Heart right ventricle (tissue), 16 donors: Measurements from ENCODE around the gene MED22. TPM values are rescaled to one million over a fixed set of nuclear protein-coding genes. Genes with fewer than 3 reads are reported as not detected.

Experiments used
- ATAC-seq, 8 donors: fragments of 200-7000 bp; cut with Tn5 transposase; one replicate each; pipeline ENCODE4 v1.9.1; 2020; ENCODE audit warnings: mild to moderate bottlenecking in 8 of 8, moderate library complexity in 8 of 8, moderate number of reproducible peaks in 1 of 8
- DNase-seq, 2 donors: peaks; one replicate each; pipeline ENCODE4 v3.0.0-alpha.2; 2020
- H3K27ac ChIP-seq, 10 donors: fragments of 200-600 bp; sonication (generic) in 2 of 10; one replicate each; pipeline versions ENCODE4 v1.5.0 to v1.8.0; 2020 to 2022; ENCODE audit warnings: mild to moderate bottlenecking in 3 of 10
- H3K27me3 ChIP-seq, 7 donors: fragments of 200-600 bp; one replicate each; pipeline ENCODE4 v1.8.0; 2021 to 2022; ENCODE audit warnings: mild to moderate bottlenecking in 2 of 7
- H3K36me3 ChIP-seq, 9 donors: fragments of 200-600 bp; sonication (generic) in 1 of 9; one replicate each; pipeline versions ENCODE4 v1.5.0 to v1.8.0; 2020 to 2022; ENCODE audit warnings: mild to moderate bottlenecking in 2 of 9
- H3K4me1 ChIP-seq, 9 donors: fragments of 200-600 bp; sonication (generic) in 1 of 9; one replicate each; pipeline versions ENCODE4 v1.5.0 to v1.8.0; 2020 to 2022; ENCODE audit warnings: mild to moderate bottlenecking in 4 of 9
- H3K4me3 ChIP-seq, 10 donors: fragments of 200-600 bp; sonication (generic) in 2 of 10; one replicate each; pipeline versions ENCODE4 v1.5.0 to v1.8.0; 2020 to 2022; ENCODE audit warnings: mild to moderate bottlenecking in 7 of 10, moderate library complexity in 2 of 10
- H3K9me3 ChIP-seq, 11 donors: fragments of 200-600 bp in 10 of 11; sonication (generic) in 2 of 11; one replicate each; pipeline versions ENCODE4 v1.5.0 to v1.8.0; 2013 to 2022; ENCODE audit warnings: mild to moderate bottlenecking in 2 of 11, control low read depth in 1 of 11, moderate library complexity in 1 of 11
- CTCF ChIP-seq, 9 donors: fragments of 200-600 bp; sonication (generic) in 2 of 9; IDR thresholded peaks; one replicate each; pipeline versions ENCODE4 v1.5.0 to v1.8.0; 2021 to 2022; ENCODE audit warnings: antibody characterized with exemption in 9 of 9, mild to moderate bottlenecking in 5 of 9, moderate library complexity in 1 of 9
- WGBS, 2 donors: extraction: QIAGEN DNeasy Blood & Tissue Kit; methylation state at CpG; one replicate each; pipeline ENCODE4 v1.1.7; 2013; ENCODE audit warnings: inconsistent platforms in 1 of 2; 5-methylcytosine and 5-hydroxymethylcytosine counted together
- intact Hi-C, 10 donors: fragments of 100-400 bp; cut with DNase I; formaldehyde crosslinking; loops; one replicate each; pipeline versions ENCODE4 v1.11.1 to v1.14.2; 2022
- polyA plus RNA-seq, 2 donors: library from polyadenylated mRNA; stranded (reverse); fragments of 200-250 nt; gene quantifications; one replicate each; pipeline ENCODE4 v1.2.3, GENCODE V29; 2013
- total RNA-seq, 10 donors: library from RNA; stranded (reverse); fragmentation: NEBNext Ultra II Directional in 3 of 10; extraction: Animal tissue kit (Norgen Biotek cat#: 25700) in 3 of 10; gene quantifications; one replicate each; pipeline versions ENCODE4 v1.2.1 to v1.2.4, GENCODE V29; 2021 to 2023
- donor health status: Arrhythmogenic right ventricular cardiomyopathy.
- donor health status: ischemic (EF 13 %, LVEDD 7.1; RV severe dilation, severe dysfunction).
- donor health status: healthy with polysubstance abuse.
- donor health status: DM: no; HTN: yes; CAD: no.
- donor health status: DM: no; HTN: no; CAD: no.
- donor health status: ischemic (EF 25% LVEDD 6.9; RV normal size, moderate dysfunction).
- donor health status: ischemic (EF 25% LVEDD 5.7; RV mildly dilated, moderate dysfunction).
- donor health status: healthy.
- donor health status: DM: yes; HTN: yes; CAD: no.
- donor health status: Ischemic cardiomyopathy.
- donor health status: ischemic (EF 35%, LVEDD 5.7; RV mildly dilated, moderate dysfunction).
- donor health status: nonischemic (EF 11% LVEDD 7.7; RV severe dilation, severe dysfunction).
- donor health status: DM: yes; HTN: yes; CAD: no.
- donor health status: PGD.
- donor health status: ischemic (EF 29% LVEDD 5.4; RV normal size, mild dysfunction).
- donor health status: nonischemic (EF 23%, LVEDD 6.1; RV moderate dilation, normal function).

Gene MED22
- total and polyA plus RNA-seq, 12 donors: 10.2 to 23.6 (median 17.4) TPM

DNA sequence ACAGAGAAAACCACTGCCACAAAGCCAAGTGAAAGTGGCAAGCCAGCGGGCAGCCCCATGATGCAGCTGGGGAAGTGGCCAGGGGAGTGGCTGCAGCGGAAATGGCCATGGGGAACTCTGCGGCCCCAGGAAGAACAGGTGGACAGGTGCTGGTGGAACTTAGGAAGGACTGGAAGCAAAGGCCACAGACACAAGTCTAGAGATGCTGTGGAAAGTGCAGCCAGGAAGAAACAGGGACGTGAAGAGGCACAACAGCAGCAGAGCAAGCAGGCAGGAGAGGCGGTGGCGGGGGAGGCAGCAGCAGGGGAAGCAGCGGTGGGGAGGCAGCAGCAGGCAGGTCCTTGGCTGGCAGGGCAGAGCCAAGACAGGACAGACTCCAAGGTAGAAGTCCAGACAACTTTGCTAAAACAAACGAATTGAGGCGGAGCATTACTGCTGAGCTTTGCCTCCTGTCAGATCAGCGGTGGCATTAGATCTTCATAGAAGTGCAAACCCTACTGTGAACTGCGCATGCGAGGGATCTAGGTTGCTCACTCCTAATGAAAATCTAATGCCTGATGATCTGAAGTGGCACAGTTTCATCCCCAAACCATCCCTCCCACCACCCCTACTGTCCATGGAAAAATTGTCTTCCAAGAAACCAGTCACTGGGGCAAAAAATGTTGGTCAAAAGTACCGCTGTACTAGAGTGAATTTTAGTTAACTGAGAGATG, 23.8 kb downstream of the MED22 start:
- ATAC-seq: no peak
- Histone ChIP-seq H3K27me3 (peaks cover 0 to 10% (median 0%) of the 10 kb centered on the region in 7 donors), H3K36me3 (no peaks in the 10 kb centered on the region), H3K27ac (no peak overlapping the region), H3K9me3 (no peaks in the 10 kb centered on the region), H3K4me1 (no peaks in the 10 kb centered on the region), H3K4me3 (no peak overlapping the region)
- DNase-seq: no peak
- WGBS, 2 donors: 84 to 86% methylated on average over 13 of the region's 13 CpGs
- intact Hi-C loops: loop anchor here in 1 of 10 donors (5.0 kb wide), 1 partner anchor 137 kb away; no protein-coding TSS in a partner anchor
- TF ChIP-seq CTCF (IDR thresholded peaks at IDR 0.05): no peak

DNA sequence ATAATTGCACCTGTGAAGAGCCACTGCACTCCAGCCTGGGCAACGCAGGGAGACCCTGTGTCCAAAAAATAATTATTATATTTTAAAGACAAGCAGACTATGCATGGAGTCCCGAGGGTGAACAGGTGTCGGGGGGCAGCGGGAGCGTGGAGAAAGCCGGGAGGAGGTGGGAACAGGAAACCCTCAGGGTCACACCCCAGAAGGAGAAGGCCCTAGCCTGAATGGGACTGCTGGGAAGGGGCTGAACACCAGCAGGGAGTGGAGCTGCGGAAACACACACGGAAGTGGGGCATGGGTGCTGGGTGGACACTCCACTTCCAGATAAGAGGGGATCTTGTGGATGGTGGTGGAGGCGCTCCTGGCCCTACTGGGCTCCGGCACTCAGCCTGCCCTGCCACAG, 24.7 kb downstream of the MED22 start:
- DNase-seq: no peak
- Histone ChIP-seq H3K27ac (no peak overlapping the region), H3K36me3 (no peaks in the 10 kb centered on the region), H3K27me3 (peaks cover 0 to 10% (median 0%) of the 10 kb centered on the region in 7 donors), H3K4me1 (no peaks in the 10 kb centered on the region), H3K4me3 (no peak overlapping the region), H3K9me3 (no peaks in the 10 kb centered on the region)
- intact Hi-C loops: loop anchor here in 1 of 10 donors (5.0 kb wide), 1 partner anchor 136 kb away; no protein-coding TSS in a partner anchor
- ATAC-seq: no peak
- 86% methylated on average over 10 of the region's 10 CpGs for WGBS, 2 donors
- no peak for TF ChIP-seq CTCF (IDR thresholded peaks at IDR 0.05)

DNA sequence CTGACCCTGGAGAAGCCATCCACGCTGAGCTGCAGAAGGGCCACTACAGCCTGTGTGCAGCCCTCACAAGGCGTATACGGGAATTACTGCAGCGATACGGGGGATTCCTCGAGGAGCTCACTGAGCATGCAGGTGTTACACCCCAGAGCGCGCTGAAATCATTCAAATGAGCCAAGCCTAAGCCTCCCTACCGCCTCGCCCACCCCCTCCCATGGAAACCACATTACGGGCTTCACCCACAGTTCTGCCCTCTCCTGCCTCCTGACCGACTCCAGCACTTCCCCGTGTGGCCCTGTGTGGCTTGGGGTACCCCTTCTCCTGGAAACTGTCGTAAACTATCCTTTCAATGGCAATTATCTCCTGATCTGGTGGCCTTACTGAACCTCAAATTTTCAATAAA, 25.2 kb downstream of the MED22 start:
- DNase-seq: no peak

GRCh38 chr9:133321411-133321935, 26.5 kb downstream of the MED22 start:
- H3K9me3 ChIP-seq: no peaks in the 10 kb centered on the region
- TF ChIP-seq CTCF (IDR thresholded peaks at IDR 0.05): no peak
- intact Hi-C loops: loop anchor here in 1 of 10 donors (5.0 kb wide), 1 partner anchor 134 kb away; no protein-coding TSS in a partner anchor
- ATAC-seq: no peak
- peaks cover 0 to 10% (median 0%) of the 10 kb centered on the region in 7 donors for H3K27me3 ChIP-seq
- no peaks in the 10 kb centered on the region for H3K36me3 ChIP-seq
- no peak for DNase-seq
- no peaks in the 10 kb centered on the region for H3K4me1 ChIP-seq
- no peak overlapping the region for H3K27ac ChIP-seq
- no peak overlapping the region for H3K4me3 ChIP-seq
- WGBS, 2 donors: 58 to 65% methylated on average over 13 of the region's 13 CpGs

More for the DNA sequence above, 25.2 kb downstream of the MED22 start:
- no peaks in the 10 kb centered on the region for H3K36me3 ChIP-seq
- intact Hi-C loops: loop anchor here in 1 of 10 donors (5.0 kb wide), 1 partner anchor 135 kb away; no protein-coding TSS in a partner anchor
- WGBS, 2 donors: 83 to 84% methylated on average over 14 of the region's 14 CpGs
- no peak for TF ChIP-seq CTCF (IDR thresholded peaks at IDR 0.05)
- peaks cover 0 to 10% (median 0%) of the 10 kb centered on the region in 7 donors for H3K27me3 ChIP-seq
- no peaks in the 10 kb centered on the region for H3K4me1 ChIP-seq
- no peak for ATAC-seq
- H3K4me3 ChIP-seq: no peak overlapping the region
- no peaks in the 10 kb centered on the region for H3K9me3 ChIP-seq
- H3K27ac ChIP-seq: no peak overlapping the region
